ENCODE data around the gene OR4D6. TPM values are rescaled to one million over a fixed set of nuclear protein-coding genes. Genes with fewer than 3 reads are reported as not detected.

The OR4D6 gene
- polyA plus RNA-seq, 1 donor, result not detected

Other genes with a start within 250 kb of the OR4D6 start
- gene MPEG1, start 244.0 kb upstream of the OR4D6 start, polyA plus RNA-seq (ENCODE audit: insufficient read length), result 9.1 TPM
- not detected for gene OR5AN1, start 98.1 kb upstream of the OR4D6 start, polyA plus RNA-seq (ENCODE audit: insufficient read length)
- gene OR5A2, start 30.5 kb upstream of the OR4D6 start, polyA plus RNA-seq (ENCODE audit: insufficient read length), result 0.03 TPM
- gene OR5A1, start 20.5 kb upstream of the OR4D6 start, polyA plus RNA-seq (ENCODE audit: insufficient read length), result not detected
- gene OR4D10, start 16.4 kb downstream of the OR4D6 start, polyA plus RNA-seq (ENCODE audit: insufficient read length), result not detected
- not detected for gene OR4D11, start 46.6 kb downstream of the OR4D6 start, polyA plus RNA-seq (ENCODE audit: insufficient read length)
- 0.08 TPM for gene OR4D9, start 54.6 kb downstream of the OR4D6 start, polyA plus RNA-seq (ENCODE audit: insufficient read length)
- 50.5 TPM for gene OSBP, start 158.8 kb downstream of the OR4D6 start, polyA plus RNA-seq (ENCODE audit: insufficient read length)
- 25.2 TPM for gene PATL1, start 212.1 kb downstream of the OR4D6 start, polyA plus RNA-seq (ENCODE audit: insufficient read length)